Large intestine (tissue), 12 donors: ENCODE results near the gene RIMS3. TPM values are rescaled to one million over a fixed set of nuclear protein-coding genes. Genes with fewer than 3 reads are reported as not detected.

Experiments used
- DNase-seq, 2 donors: peaks; one replicate each; pipeline versions ENCODE4 v3.0.0 to v3.0.0-alpha.2; 2013
- H3K27ac ChIP-seq: one replicate; pipeline ENCODE4 v1.5.1; 2013; ENCODE audit warnings: low read length
- H3K27me3 ChIP-seq: 2 replicates; pipeline ENCODE4 v1.6.1; 2013; ENCODE audit warnings: low read length; ENCODE audit not compliant: control insufficient read depth, insufficient read depth
- H3K36me3 ChIP-seq: 2 replicates; pipeline ENCODE4 v1.6.1; 2013; ENCODE audit warnings: low read length; ENCODE audit not compliant: control insufficient read depth, insufficient read depth
- H3K4me1 ChIP-seq: one replicate; pipeline ENCODE4 v1.6.1; 2013; ENCODE audit warnings: low read length; ENCODE audit not compliant: control insufficient read depth, insufficient read depth
- H3K4me3 ChIP-seq: one replicate; pipeline ENCODE4 v1.5.1; 2013; ENCODE audit warnings: low read length
- H3K9me3 ChIP-seq: one replicate; pipeline ENCODE4 v1.6.1; 2013; ENCODE audit warnings: mild to moderate bottlenecking, low read depth, low read length, moderate library complexity; ENCODE audit not compliant: control insufficient read depth
- WGBS: methylation state at CpG from one replicate; pipeline ENCODE4 v1.1.5; 2013; ENCODE audit warnings: low lambda C conversion rate; ENCODE audit not compliant: insufficient coverage; 5-methylcytosine and 5-hydroxymethylcytosine counted together
- long read RNA-seq, 11 donors: transcript quantifications; one replicate each; lab custom pipeline, GENCODE V29; 2026
- polyA plus RNA-seq: library from polyadenylated mRNA; unstranded; fragments of 120-200 nt; gene quantifications from one replicate; pipeline ENCODE4 v1.2.1, GENCODE V29; 2013

The RIMS3 gene
- polyA plus RNA-seq, result 6.9 TPM
- long read RNA-seq, donor 1, full-length matches to known transcripts, result 1 of 1 reads
- long read RNA-seq, donor 1, partial matches to known transcripts, result 0 of 1 reads
- long read RNA-seq, donor 1, other reads (novel, unspliced or antisense), result 0 of 1 reads
- long read RNA-seq, donor 2, result 0 reads
- long read RNA-seq, donor 3, result 0 reads
- long read RNA-seq, donor 4, result 0 reads
- long read RNA-seq, donor 5, full-length matches to known transcripts, result 3 of 13 reads
- long read RNA-seq, donor 5, partial matches to known transcripts, result 0 of 13 reads
- long read RNA-seq, donor 5, other reads (novel, unspliced or antisense), result 10 of 13 reads
- long read RNA-seq, donor 6, result 0 reads
- long read RNA-seq, donor 7, full-length matches to known transcripts, result 4 of 4 reads
- long read RNA-seq, donor 7, partial matches to known transcripts, result 0 of 4 reads
- long read RNA-seq, donor 7, other reads (novel, unspliced or antisense), result 0 of 4 reads
- long read RNA-seq, donor 8, full-length matches to known transcripts, result 2 of 2 reads
- long read RNA-seq, donor 8, partial matches to known transcripts, result 0 of 2 reads
- long read RNA-seq, donor 8, other reads (novel, unspliced or antisense), result 0 of 2 reads
- long read RNA-seq, donor 9, full-length matches to known transcripts, result 3 of 3 reads
- long read RNA-seq, donor 9, partial matches to known transcripts, result 0 of 3 reads
- long read RNA-seq, donor 9, other reads (novel, unspliced or antisense), result 0 of 3 reads
- long read RNA-seq, donor 10, full-length matches to known transcripts, result 2 of 2 reads
- long read RNA-seq, donor 10, partial matches to known transcripts, result 0 of 2 reads
- long read RNA-seq, donor 10, other reads (novel, unspliced or antisense), result 0 of 2 reads
- long read RNA-seq, donor 11, full-length matches to known transcripts, result 1 of 1 reads
- long read RNA-seq, donor 11, partial matches to known transcripts, result 0 of 1 reads
- long read RNA-seq, donor 11, other reads (novel, unspliced or antisense), result 0 of 1 reads

DNA sequence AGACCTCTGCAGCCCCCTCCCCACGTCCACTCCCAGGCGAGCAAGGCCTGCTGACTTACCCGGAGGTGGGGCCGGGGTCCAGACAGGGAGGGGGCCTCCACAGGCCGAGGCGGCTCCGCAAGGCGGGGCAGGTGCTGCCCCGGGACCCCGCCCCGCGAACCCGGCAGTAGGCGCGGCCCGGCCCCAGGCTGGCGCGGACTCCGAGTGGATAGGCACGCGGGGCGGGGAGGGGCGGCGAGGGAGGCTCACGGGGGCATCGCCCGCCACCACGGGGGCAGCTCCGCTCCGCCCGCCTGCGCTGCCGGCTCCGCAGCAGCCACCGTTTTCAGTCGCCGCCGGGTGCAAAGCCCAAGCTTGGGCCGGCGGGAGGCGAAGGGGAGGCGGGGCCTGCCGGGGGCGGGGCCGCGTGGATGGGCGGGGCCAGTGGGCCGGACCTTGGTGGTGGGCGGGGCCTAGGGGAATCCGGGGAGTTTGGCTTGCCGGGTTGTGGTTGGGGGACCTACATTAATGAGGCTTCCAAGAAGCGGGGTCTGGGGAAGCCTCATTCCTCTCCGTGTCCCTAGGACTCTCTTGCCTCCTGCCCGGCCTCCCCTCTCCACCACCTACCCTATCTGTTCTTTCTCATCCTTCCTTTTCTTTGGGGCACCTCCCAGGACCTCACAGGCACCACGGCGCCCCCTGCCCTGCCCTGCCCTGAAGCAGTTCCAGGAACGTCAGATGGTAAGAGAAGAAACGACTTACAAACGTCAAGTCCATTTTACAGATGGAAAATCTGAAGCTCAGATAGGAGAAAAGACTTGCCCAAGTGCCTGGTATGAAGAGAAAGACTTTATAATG is at the start of gene RIMS3:
TSS of gene RIMS3 (minus strand) at position 348 of the 837 bp plus-strand sequence. CDS start 23,757 bp downstream, outside the sequence.
- H3K27ac ChIP-seq, result no peak within 1 kb of the TSS
- 0% methylated on average over 1 of the region's 59 CpGs for WGBS
- H3K4me1 ChIP-seq, result peaks cover 9% of the 10 kb centered on the region

DNA sequence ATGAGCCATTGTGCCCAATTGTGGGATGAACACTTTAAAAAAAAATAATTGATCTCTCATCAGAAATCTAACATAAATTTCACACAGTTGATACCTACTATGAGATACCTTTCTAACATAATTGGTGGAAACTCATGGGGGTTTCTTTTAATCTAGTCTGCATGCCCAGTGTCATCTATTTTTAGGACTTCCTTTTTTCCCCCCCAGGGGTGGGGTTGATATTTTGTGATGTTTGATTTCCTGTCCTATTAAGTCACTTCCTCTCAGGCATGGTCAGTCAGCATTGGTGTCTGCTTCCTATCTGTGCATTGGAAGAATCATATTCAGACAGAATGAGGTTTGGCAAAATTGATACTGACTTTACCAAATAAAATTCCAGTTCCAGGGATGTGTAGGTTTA is 47.5 kb upstream of the RIMS3 start:
- DNase-seq, result no peak
- no peak overlapping the region for H3K27ac ChIP-seq
- no peak overlapping the region for H3K4me3 ChIP-seq
- no peaks in the 10 kb centered on the region for H3K9me3 ChIP-seq
- peaks cover 3% of the 10 kb centered on the region for H3K36me3 ChIP-seq
- no peaks in the 10 kb centered on the region for H3K27me3 ChIP-seq
- H3K4me1 ChIP-seq, result peaks cover 25% of the 10 kb centered on the region

More for the DNA sequence above, at the start of gene RIMS3:
- DNase-seq, result peak; percentile 43 to 68
- H3K4me3 ChIP-seq, result peak within 1 kb of the TSS; percentile 37
- H3K27me3 ChIP-seq, result no peaks in the 10 kb centered on the region
- H3K36me3 ChIP-seq, result no peaks in the 10 kb centered on the region
- no peaks in the 10 kb centered on the region for H3K9me3 ChIP-seq

DNA sequence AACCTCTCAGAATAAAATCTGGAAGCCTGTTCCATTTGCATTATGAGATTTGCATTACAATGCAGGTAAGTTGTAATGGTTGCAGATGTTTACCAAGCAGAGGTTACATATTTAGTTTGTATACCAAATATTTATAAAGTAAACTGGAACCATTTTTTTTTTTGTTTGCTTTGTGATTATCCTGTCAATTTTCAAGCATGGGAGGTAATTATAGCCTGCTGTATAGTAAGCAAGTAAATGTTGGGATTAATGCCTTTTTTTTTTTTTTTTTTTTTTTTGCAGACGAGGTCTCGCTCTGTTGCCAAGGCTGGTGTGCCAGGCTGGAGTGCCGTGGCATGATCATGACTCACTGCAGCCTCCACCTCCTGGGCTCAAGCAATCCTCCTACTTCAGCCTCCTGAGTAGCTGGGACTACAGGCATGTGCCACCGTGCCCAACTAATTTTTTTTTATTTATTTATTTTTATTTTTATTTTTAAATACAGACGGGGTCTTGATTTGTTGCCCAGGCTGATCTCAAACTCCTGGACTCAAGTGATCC is 47.0 kb upstream of the RIMS3 start:
- Histone ChIP-seq H3K27ac (no peak overlapping the region), H3K9me3 (no peaks in the 10 kb centered on the region), H3K36me3 (peaks cover 3% of the 10 kb centered on the region), H3K4me3 (no peak overlapping the region), H3K4me1 (peaks cover 25% of the 10 kb centered on the region), H3K27me3 (no peaks in the 10 kb centered on the region)
- WGBS, result no CpG with 5 or more reads among the region's 5 CpGs
- no peak for DNase-seq

DNA sequence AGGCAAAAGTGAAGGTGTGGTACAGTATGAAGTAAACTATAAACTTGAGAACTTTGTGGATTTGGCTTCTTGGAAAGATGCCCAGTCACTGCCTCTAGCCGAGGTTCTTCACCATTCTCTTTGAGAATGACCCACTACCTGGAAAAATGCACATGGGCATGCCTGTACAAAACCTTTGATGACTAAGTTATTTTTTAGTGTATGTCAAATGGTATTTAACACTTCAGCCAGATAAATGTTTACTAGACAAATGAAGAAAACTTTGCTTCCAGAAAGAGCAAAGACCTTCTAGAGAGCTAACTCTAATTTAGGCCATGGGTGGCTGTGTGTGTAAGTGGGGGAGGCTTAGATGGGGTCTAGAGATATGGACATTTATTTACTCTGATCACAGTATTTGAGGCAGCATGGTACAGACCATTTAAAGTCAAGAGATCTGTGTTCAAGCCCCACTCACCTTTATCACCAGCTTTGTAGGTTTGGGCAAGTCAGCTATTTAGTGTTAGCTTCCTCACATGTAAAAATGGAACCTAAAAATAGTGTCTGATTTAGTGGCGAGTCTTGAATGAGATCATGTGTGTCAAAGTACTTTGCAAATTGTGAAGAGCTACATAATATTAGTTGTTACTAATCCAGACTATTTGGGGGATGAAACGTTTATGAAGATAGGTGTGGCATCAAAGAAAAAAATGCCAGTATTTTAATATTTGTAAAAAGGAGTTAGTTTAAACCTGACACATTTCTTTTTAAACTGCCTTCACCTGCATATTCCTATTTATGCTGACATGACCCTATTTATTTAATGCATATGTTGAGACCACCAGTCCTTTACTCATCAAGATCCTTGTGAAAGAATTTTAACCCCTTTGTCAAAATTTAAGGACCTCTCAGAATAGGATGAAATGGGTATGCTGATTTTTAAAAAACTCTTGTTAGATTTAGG is 46.3 kb upstream of the RIMS3 start:
- Histone ChIP-seq H3K27ac (peak overlapping the region; percentile 60), H3K4me1 (peaks cover 19% of the 10 kb centered on the region), H3K4me3 (no peak overlapping the region), H3K9me3 (no peaks in the 10 kb centered on the region), H3K36me3 (peaks cover 3% of the 10 kb centered on the region), H3K27me3 (no peaks in the 10 kb centered on the region)
- no peak for DNase-seq
- 17% methylated on average over 1 of the region's 3 CpGs for WGBS

DNA sequence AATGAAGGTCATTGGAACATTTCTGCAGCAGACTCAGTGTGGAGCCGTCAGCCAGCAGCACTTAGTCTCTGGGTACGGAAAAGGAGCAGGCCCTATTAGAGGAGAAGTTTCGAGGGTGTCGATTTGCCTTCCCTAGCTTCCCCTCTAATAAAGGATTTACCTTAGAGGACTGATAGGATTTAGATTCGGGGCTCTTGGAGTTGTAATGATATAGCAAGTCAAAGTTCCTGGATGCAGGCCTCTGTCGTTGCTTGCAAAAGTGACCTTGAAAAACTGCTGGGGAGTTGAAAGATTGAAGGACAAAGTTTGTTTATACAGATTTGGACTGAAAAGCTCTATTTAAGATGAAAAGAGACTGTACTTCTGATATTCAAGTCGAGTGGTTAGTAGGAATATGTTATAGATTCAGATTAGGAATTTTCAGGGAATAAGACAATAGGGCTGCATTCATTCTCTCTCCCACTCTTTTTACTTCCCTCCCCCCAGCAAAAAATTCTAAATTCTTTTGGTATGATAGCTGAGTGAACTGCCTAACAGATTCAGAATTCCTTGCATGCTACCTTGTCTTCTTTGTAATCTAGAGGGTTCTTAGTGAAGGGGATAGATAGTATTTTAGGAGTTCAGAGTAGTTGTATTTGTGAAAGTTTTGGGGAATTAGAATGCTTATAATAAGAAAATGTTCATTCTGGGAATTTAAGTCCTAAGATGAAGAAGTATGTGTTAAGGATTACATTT is 45.3 kb upstream of the RIMS3 start:
- peaks cover 14% of the 10 kb centered on the region for H3K4me1 ChIP-seq
- 0% methylated on average over 1 of the region's 7 CpGs for WGBS

DNA sequence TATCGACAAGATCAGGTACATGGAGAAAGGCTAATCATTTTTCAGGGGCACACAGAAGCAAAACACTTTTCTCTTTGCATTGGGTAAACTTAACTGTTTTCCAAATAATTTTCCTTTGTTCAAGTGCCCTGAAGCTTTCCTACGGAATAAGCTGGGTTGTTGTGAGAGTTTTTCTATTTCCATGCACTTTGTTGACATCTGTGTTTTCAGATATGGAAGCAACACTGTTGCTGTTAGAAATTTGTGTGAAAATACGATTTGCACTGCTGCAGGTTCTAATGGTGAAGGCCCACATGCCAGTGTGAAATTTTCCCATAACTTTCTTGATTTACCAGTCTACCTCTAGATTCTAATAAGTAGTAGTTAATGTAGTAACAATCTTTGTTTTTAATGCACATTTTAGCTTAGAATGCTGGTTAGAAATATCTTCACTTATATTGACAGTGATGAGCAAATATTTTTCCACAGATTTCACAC is 44.4 kb upstream of the RIMS3 start:
- H3K9me3 ChIP-seq, result no peaks in the 10 kb centered on the region
- peaks cover 18% of the 10 kb centered on the region for H3K4me1 ChIP-seq

More for the DNA sequence above, 45.3 kb upstream of the RIMS3 start:
- H3K27me3 ChIP-seq, result no peaks in the 10 kb centered on the region
- H3K36me3 ChIP-seq, result peaks cover 3% of the 10 kb centered on the region
- H3K27ac ChIP-seq, result peak overlapping the region; percentile 60
- H3K9me3 ChIP-seq, result no peaks in the 10 kb centered on the region
- peak overlapping the region; percentile 66 for H3K4me3 ChIP-seq
- peak in 1 of 2 donors; percentile 56 for DNase-seq

DNA sequence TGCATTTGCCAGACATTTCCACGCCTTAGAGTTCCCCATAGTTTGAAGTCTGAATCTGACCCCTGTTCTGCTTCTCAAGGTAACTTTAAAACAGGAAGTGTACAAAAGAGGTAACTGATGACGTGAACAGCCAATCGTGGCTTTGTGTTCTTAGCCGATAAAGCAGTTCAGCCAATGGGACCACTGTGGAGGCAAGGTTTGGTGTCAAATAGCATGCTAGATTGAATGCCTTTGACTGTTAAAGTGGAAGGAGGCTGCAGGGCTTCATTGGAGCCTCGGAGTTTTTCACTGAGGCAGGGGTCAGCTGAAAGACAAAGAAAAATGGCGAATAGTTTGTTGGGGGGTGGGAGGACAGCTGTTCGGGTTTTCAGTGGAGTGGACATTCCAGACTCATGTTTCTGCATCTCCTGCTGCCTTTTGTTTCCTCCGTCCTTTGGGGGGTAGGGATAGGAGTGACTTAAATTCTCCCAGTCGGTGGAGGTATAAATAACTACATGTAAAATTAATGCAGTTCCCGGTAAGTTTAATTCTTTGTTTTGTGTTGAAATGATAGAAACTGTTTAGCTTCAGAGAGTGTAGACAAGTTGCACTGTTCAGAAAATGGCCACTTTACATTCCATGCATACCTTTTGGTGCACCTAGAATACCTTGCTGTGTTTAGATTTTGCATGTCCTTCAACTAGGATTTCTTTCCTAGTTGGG is 43.8 kb upstream of the RIMS3 start:
- Histone ChIP-seq H3K36me3 (peaks cover 3% of the 10 kb centered on the region), H3K27me3 (no peaks in the 10 kb centered on the region), H3K4me1 (peaks cover 18% of the 10 kb centered on the region), H3K27ac (peak overlapping the region; percentile 60), H3K4me3 (peak overlapping the region; percentile 66), H3K9me3 (no peaks in the 10 kb centered on the region)
- DNase-seq, result peak; percentile 86 to 95
- WGBS, result 0% methylated on average over 1 of the region's 10 CpGs

More for the DNA sequence above, 44.4 kb upstream of the RIMS3 start:
- Histone ChIP-seq H3K27ac (peak overlapping the region; percentile 60), H3K4me3 (peak overlapping the region; percentile 66), H3K36me3 (peaks cover 3% of the 10 kb centered on the region), H3K27me3 (no peaks in the 10 kb centered on the region)
- 0% methylated on average over 1 of the region's 3 CpGs for WGBS
- peak in 1 of 2 donors; percentile 19 for DNase-seq

DNA sequence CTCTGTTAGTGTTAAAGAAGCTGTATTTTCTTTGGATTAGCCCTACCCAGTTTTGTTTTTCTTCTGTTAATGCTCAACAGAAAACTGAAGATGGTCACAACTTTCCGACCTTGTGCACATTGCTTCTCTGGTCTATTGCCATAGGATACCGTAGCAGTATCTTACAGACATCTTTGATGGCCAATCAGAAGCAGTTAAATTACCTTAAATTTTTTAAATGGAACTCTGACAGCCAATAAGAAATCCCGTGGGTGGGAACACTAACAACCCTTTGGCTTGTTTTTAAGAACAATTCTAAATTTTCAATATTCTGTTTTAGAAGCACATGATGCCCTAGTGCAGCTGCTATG is 43.2 kb upstream of the RIMS3 start:
- peak overlapping the region; percentile 66 for H3K4me3 ChIP-seq
- H3K36me3 ChIP-seq, result peaks cover 3% of the 10 kb centered on the region
- H3K4me1 ChIP-seq, result peaks cover 18% of the 10 kb centered on the region
- no peaks in the 10 kb centered on the region for H3K9me3 ChIP-seq
- WGBS, result no CpG with 5 or more reads among the region's 3 CpGs
- peak overlapping the region; percentile 60 for H3K27ac ChIP-seq
- DNase-seq, result no peak
- no peaks in the 10 kb centered on the region for H3K27me3 ChIP-seq
